GM13977 (cell line): ENCODE data around the gene LATS1.
A peak's percentile ranks its signal among the peaks of the same experiment; 100 is the strongest.

Experiments
- DNase-seq: peaks from one replicate; pipeline ENCODE4 v3.0.0; 2012; ENCODE audit warnings: low spot score
- in situ Hi-C: fragments of 300-500 bp; cut with MboI; formaldehyde crosslinking; loops from one replicate; pipeline ENCODE4 v1.12.0; 2022; ENCODE audit warnings: low sequenced_read_pairs, low pct_unique_long_range_greater_than_20kb, mixed read lengths, inconsistent platforms; ENCODE audit not compliant: unreplicated experiment
- TF ChIP-seq, protein P1 (sequence below): IDR thresholded peaks from 2 replicates; pipeline ENCODE4 v1.5.1; 2012; ENCODE audit warnings: mild to moderate bottlenecking, control low read depth; ENCODE audit not compliant: insufficient read depth; ENCODE audit errors: extremely low read depth, missing control alignments

LATS1 gene

DNA sequence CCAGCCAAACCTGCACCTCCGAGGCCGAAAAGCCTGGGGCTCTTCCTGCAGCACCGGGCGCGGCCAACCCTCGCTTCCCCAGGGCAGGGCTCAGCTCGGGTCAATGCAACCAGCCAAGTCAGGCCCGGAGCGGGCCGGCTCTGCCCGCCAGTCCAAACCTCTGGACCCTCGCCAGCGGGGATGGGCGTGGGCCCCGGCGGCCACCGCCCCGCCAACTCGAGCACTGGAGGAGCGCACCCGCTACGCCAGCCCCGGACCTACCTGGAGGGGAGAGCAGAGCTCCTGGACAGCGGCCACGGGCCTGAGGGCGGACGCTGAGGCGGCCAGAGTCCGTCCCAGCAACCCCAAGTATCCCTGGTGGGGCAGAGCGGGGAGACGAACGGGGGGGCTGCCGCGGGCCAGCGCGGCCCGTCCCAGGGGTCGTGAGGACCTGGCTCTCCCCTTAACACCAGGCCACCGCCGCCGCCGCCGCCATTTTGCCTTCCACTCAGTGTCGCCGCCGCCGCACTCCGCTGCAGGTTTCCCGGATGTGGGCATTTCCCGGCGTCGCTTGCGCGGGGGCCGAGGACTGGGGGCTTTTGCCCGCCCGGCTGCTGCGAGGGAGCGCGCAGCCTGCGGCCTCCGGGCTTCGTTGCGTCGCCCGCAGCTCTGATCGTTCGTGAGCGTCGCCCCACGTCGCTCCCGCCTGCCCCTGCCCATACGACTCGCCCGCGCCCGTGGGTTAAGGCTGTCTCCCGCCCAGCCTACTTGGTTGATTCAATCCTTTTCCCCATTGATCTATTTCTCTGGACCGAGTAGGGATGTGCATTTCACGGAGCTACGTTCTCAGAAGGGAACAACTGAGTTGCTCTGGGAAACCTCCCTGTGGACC, at the start of gene LATS1:
TSS of gene LATS1 (minus strand) at position 514 of the 871 bp plus-strand sequence. CDS start 15,975 bp downstream, outside the sequence.
- TF ChIP-seq, protein P1, sequence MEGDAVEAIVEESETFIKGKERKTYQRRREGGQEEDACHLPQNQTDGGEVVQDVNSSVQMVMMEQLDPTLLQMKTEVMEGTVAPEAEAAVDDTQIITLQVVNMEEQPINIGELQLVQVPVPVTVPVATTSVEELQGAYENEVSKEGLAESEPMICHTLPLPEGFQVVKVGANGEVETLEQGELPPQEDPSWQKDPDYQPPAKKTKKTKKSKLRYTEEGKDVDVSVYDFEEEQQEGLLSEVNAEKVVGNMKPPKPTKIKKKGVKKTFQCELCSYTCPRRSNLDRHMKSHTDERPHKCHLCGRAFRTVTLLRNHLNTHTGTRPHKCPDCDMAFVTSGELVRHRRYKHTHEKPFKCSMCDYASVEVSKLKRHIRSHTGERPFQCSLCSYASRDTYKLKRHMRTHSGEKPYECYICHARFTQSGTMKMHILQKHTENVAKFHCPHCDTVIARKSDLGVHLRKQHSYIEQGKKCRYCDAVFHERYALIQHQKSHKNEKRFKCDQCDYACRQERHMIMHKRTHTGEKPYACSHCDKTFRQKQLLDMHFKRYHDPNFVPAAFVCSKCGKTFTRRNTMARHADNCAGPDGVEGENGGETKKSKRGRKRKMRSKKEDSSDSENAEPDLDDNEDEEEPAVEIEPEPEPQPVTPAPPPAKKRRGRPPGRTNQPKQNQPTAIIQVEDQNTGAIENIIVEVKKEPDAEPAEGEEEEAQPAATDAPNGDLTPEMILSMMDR, result no peak
- in situ Hi-C loops, result no loop called here

GRCh38 chr6:149766156-149766769, 48.4 kb upstream of the LATS1 start:
- DNase-seq, result no peak
- in situ Hi-C loops, result no loop called here
- TF ChIP-seq, protein P1, result no peak

More for the DNA sequence above, at the start of gene LATS1:
- peak; percentile 92 for DNase-seq

DNA sequence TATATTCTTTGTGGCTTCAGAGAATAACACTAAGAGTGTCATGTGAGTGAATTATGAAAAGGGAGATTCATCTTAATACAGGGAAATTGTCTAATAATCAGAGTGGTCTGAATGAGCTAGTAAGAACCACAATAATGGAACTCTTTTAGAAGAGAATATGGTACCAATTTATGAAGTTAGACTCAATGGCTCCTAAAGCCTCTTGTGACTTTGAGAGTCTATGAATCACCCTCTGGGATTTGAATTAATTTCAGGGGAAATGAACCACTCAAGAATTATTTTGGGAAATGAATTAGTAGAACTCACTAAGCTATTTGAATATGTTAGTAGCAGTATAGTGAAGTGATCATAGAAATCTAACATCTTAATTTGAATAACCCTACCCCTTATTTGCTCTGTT, 46.0 kb upstream of the LATS1 start:
- in situ Hi-C loops, result no loop called here
- no peak for DNase-seq

GRCh38 chr6:149761438-149761837, 43.5 kb upstream of the LATS1 start:
- DNase-seq, result peak; percentile 45
- in situ Hi-C loops, result no loop called here
- TF ChIP-seq, protein P1, result no peak

More for the DNA sequence above, 46.0 kb upstream of the LATS1 start:
- TF ChIP-seq, protein P1, result no peak

DNA sequence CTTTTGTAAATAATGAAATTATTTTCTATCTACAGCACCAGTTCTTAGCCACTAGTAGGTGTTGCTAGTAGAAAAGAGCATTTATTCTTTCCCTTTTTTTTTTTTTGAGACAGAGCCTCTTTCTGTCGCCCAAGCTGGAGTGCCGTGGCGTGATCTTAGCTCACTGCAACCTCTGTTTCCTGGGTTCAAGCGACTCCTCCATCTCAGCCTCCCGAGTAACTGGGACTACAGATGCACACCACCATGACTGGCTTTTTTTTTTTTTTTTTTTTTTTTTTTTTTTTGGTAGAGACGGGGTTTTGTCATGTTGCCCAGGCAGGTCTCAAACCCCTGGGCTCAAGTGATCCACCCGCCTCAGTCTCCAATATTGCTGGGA, 38.3 kb upstream of the LATS1 start:
- TF ChIP-seq, protein P1, result no peak
- in situ Hi-C loops, result no loop called here
- no peak for DNase-seq

GRCh38 chr6:149755300-149756260, 37.7 kb upstream of the LATS1 start:
- TF ChIP-seq, protein P1, result no peak
- peak; percentile 26 for DNase-seq
- in situ Hi-C loops, result no loop called here
